Liver (tissue), 9 donors: ENCODE results near the gene INSYN1. TPM values are rescaled to one million over a fixed set of nuclear protein-coding genes. Genes with fewer than 3 reads are reported as not detected.

Source experiments
- DNase-seq: peaks from one replicate; pipeline ENCODE4 v3.0.0-alpha.2; 2017; ENCODE audit warnings: low spot score
- H3K27ac ChIP-seq, 2 donors: one replicate each; pipeline ENCODE4 v1.7.0; 2013; ENCODE audit warnings: inconsistent platforms in 2 of 2, low read length in 2 of 2, control low read depth in 1 of 2, low read depth in 1 of 2, mild to moderate bottlenecking in 1 of 2
- H3K27me3 ChIP-seq, 4 donors: one replicate each; pipeline versions ENCODE4 v1.6.1 to v1.7.0; 2013; ENCODE audit warnings: low read length in 3 of 4, inconsistent platforms in 1 of 4, mild to moderate bottlenecking in 1 of 4, moderate library complexity in 1 of 4; ENCODE audit not compliant: control insufficient read depth in 4 of 4, insufficient read depth in 4 of 4
- H3K36me3 ChIP-seq, 4 donors: one replicate each; pipeline versions ENCODE4 v1.6.1 to v1.7.0; 2013; ENCODE audit warnings: low read length in 3 of 4, mild to moderate bottlenecking in 3 of 4, low read depth in 1 of 4, moderate library complexity in 1 of 4; ENCODE audit not compliant: control insufficient read depth in 4 of 4, insufficient read depth in 3 of 4
- H3K4me1 ChIP-seq, 4 donors: one replicate each; pipeline versions ENCODE4 v1.6.1 to v1.7.0; 2013; ENCODE audit warnings: low read length in 3 of 4, mild to moderate bottlenecking in 3 of 4, moderate library complexity in 1 of 4; ENCODE audit not compliant: control insufficient read depth in 4 of 4, insufficient read depth in 4 of 4
- H3K4me3 ChIP-seq, 3 donors: one replicate each; pipeline versions ENCODE4 v1.6.1 to v1.7.0; 2013; ENCODE audit warnings: low read length in 3 of 3, control low read depth in 1 of 3, low read depth in 1 of 3, mild to moderate bottlenecking in 1 of 3
- H3K9ac ChIP-seq, 2 donors: one replicate each; pipeline ENCODE4 v1.7.0; 2013; ENCODE audit warnings: low read length in 2 of 2, mild to moderate bottlenecking in 2 of 2, moderate library complexity in 2 of 2, control low read depth in 1 of 2, low read depth in 1 of 2
- H3K9me3 ChIP-seq, 4 donors: one replicate each; pipeline versions ENCODE4 v1.6.1 to v1.7.0; 2013; ENCODE audit warnings: low read length in 3 of 4; ENCODE audit not compliant: control insufficient read depth in 4 of 4
- ATF3 ChIP-seq: IDR thresholded peaks from 2 replicates; pipeline ENCODE4 v1.6.1; 2016; ENCODE audit warnings: antibody characterized with exemption
- EGR1 ChIP-seq, 2 donors: IDR thresholded peaks; 2 replicates each; pipeline ENCODE4 v1.6.1; 2016 to 2018; ENCODE audit warnings: antibody characterized with exemption in 2 of 2, low read depth in 2 of 2
- FOXA1 ChIP-seq: IDR thresholded peaks from 2 replicates; pipeline ENCODE4 v1.6.1; 2016; ENCODE audit warnings: antibody characterized with exemption
- FOXA2 ChIP-seq: IDR thresholded peaks from 2 replicates; pipeline ENCODE4 v1.6.1; 2016; ENCODE audit warnings: antibody characterized with exemption
- GABPA ChIP-seq, 2 donors: IDR thresholded peaks in 1 of 2; conservative IDR thresholded peaks in 1 of 2; 2 replicates each; pipeline ENCODE4 v1.6.1; 2016; ENCODE audit warnings: antibody characterized with exemption in 2 of 2, mild to moderate bottlenecking in 1 of 2, moderate library complexity in 1 of 2
- HNF4A ChIP-seq, 2 donors: conservative IDR thresholded peaks; 2 replicates each; pipeline ENCODE4 v1.6.1; 2016; ENCODE audit warnings: antibody characterized with exemption in 2 of 2, mild to moderate bottlenecking in 2 of 2
- HNF4G ChIP-seq: IDR thresholded peaks from 2 replicates; pipeline ENCODE4 v1.6.1; 2016; ENCODE audit warnings: antibody characterized with exemption
- JUND ChIP-seq, 2 donors: IDR thresholded peaks; 2 replicates each; pipeline ENCODE4 v1.6.1; 2016; ENCODE audit warnings: antibody characterized with exemption in 2 of 2
- NR2F2 ChIP-seq: IDR thresholded peaks from 2 replicates; pipeline ENCODE4 v1.6.1; 2016; ENCODE audit warnings: antibody characterized with exemption
- RAD21 ChIP-seq, 2 donors: IDR thresholded peaks; 2 replicates each; pipeline ENCODE4 v1.6.1; 2016; ENCODE audit warnings: antibody characterized with exemption in 2 of 2, mild to moderate bottlenecking in 2 of 2
- RXRA ChIP-seq, 2 donors: IDR thresholded peaks; 2 replicates each; pipeline ENCODE4 v1.6.1; 2017 to 2018; ENCODE audit warnings: antibody characterized with exemption in 2 of 2, mild to moderate bottlenecking in 1 of 2
- SP1 ChIP-seq: IDR thresholded peaks from 2 replicates; pipeline ENCODE4 v1.6.1; 2018; ENCODE audit warnings: antibody characterized with exemption, mild to moderate bottlenecking
- TAF1 ChIP-seq: conservative IDR thresholded peaks from 2 replicates; pipeline ENCODE4 v1.6.1; 2016; ENCODE audit warnings: antibody characterized with exemption, mild to moderate bottlenecking
- YY1 ChIP-seq: IDR thresholded peaks from 2 replicates; pipeline ENCODE4 v1.6.1; 2016; ENCODE audit warnings: antibody characterized with exemption, mild to moderate bottlenecking
- WGBS: extraction: QIAGEN DNeasy Blood & Tissue Kit; methylation state at CpG from one replicate; pipeline ENCODE4 v1.1.7; 2013; 5-methylcytosine and 5-hydroxymethylcytosine counted together
- polyA plus RNA-seq, 2 donors: library from polyadenylated mRNA; stranded (reverse) in 1 of 2; unstranded in 1 of 2; fragments of 200-250 nt in 1 of 2; fragments of >200 nt in 1 of 2; fragmentation: Nextera tagmentation in 1 of 2; extraction: Ambion mirVana in 1 of 2; gene quantifications; one replicate each; pipeline versions ENCODE4 v1.2.1 to v1.2.3, GENCODE V29; 2013 to 2015
- total RNA-seq, 2 donors: library from RNA; depleted of rRNA; stranded (reverse); fragments of >200 nt; gene quantifications; one replicate each; pipeline ENCODE4 v1.2.3, GENCODE V29; 2014
- TF ChIP-seq, protein P1 (sequence below): IDR thresholded peaks from 2 replicates; pipeline ENCODE4 v1.6.1; 2016; ENCODE audit warnings: antibody characterized with exemption, mild to moderate bottlenecking
- TF ChIP-seq, protein P2 (sequence below): fragments of 150-350 bp; IDR thresholded peaks from 2 replicates; pipeline ENCODE4 v1.5.1; 2017; ENCODE audit warnings: improper control_type of control experiment, low read depth, low read length; ENCODE audit not compliant: missing input control
- TF ChIP-seq, protein P3 (sequence below): IDR thresholded peaks from 2 replicates; pipeline ENCODE4 v1.6.1; 2016; ENCODE audit warnings: antibody characterized with exemption
- TF ChIP-seq, protein P4 (sequence below): IDR thresholded peaks from 2 replicates; pipeline ENCODE4 v1.6.1; 2016; ENCODE audit warnings: antibody characterized with exemption
- donor health status: healthy.
- donor health status: healthy.
- donor health status: healthy.
- donor health status: healthy.
- donor health status: healthy.

Gene INSYN1
- total and polyA plus RNA-seq, 4 donors, result 0.16 to 0.37 (median 0.25) TPM; not detected in 1

DNA sequence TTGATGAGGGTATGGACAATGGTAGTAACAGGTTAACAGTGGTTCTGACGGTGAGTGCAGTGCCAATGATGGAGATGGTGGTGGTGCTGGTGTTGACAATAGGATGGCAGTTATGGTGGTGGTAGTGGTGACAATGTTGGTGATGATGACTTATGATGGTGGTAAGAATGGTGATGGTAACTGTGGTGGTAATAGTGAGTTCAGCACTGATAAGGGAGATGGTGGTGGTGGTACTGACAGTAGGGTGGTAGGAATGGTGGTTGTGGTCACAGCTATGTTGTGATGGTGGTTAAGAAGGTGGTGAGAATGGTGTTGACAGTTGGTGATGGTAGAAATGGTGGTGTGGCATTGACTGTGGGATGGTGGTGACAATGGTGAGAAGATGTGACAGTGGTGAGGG is 13.4 kb upstream of the INSYN1 start:
- Histone ChIP-seq H3K4me3 (no peak overlapping the region), H3K36me3 (no peaks in the 10 kb centered on the region), H3K27ac (no peak overlapping the region), H3K9ac (no peak overlapping the region), H3K4me1 (no peaks in the 10 kb centered on the region), H3K27me3 (peaks cover 0 to 3% (median 0%) of the 10 kb centered on the region in 4 donors), H3K9me3 (no peaks in the 10 kb centered on the region)
- no peak for TF ChIP-seq TAF1
- DNase-seq, result no peak
- 84% methylated on average over 1 of the region's 1 CpG for WGBS

GRCh38 chr15:73765778-73766177 is 12.6 kb upstream of the INSYN1 start:
- no peaks in the 10 kb centered on the region for H3K9me3 ChIP-seq
- no peak overlapping the region for H3K9ac ChIP-seq
- H3K27ac ChIP-seq, result no peak overlapping the region

More at GRCh38 chr15:73765778-73766177, 12.6 kb upstream of the INSYN1 start:
- no peaks in the 10 kb centered on the region for H3K4me1 ChIP-seq
- H3K36me3 ChIP-seq, result no peaks in the 10 kb centered on the region
- 87% methylated on average over 1 of the region's 1 CpG for WGBS
- DNase-seq, result no peak
- TF ChIP-seq TAF1 (no peak), HNF4A (conservative IDR thresholded peaks at IDR 0.05) (no peak), HNF4G (no peak), JUND (IDR thresholded peaks at IDR 0.05) (no peak), SP1 (no peak), ATF3 (no peak), EGR1 (IDR thresholded peaks at IDR 0.05; ENCODE audit: low read depth in 2 of 2) (no peak), RXRA (IDR thresholded peaks at IDR 0.05) (no peak), YY1 (no peak), FOXA1 (no peak), RAD21 (IDR thresholded peaks at IDR 0.05) (no peak), FOXA2 (no peak), NR2F2 (no peak), GABPA (IDR thresholded peaks at IDR 0.05 in 1 of 2, conservative IDR thresholded peaks at IDR 0.05 in 1 of 2) (no peak)
- TF ChIP-seq, protein P1, sequence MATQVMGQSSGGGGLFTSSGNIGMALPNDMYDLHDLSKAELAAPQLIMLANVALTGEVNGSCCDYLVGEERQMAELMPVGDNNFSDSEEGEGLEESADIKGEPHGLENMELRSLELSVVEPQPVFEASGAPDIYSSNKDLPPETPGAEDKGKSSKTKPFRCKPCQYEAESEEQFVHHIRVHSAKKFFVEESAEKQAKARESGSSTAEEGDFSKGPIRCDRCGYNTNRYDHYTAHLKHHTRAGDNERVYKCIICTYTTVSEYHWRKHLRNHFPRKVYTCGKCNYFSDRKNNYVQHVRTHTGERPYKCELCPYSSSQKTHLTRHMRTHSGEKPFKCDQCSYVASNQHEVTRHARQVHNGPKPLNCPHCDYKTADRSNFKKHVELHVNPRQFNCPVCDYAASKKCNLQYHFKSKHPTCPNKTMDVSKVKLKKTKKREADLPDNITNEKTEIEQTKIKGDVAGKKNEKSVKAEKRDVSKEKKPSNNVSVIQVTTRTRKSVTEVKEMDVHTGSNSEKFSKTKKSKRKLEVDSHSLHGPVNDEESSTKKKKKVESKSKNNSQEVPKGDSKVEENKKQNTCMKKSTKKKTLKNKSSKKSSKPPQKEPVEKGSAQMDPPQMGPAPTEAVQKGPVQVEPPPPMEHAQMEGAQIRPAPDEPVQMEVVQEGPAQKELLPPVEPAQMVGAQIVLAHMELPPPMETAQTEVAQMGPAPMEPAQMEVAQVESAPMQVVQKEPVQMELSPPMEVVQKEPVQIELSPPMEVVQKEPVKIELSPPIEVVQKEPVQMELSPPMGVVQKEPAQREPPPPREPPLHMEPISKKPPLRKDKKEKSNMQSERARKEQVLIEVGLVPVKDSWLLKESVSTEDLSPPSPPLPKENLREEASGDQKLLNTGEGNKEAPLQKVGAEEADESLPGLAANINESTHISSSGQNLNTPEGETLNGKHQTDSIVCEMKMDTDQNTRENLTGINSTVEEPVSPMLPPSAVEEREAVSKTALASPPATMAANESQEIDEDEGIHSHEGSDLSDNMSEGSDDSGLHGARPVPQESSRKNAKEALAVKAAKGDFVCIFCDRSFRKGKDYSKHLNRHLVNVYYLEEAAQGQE, result no peak
- TF ChIP-seq, protein P2, sequence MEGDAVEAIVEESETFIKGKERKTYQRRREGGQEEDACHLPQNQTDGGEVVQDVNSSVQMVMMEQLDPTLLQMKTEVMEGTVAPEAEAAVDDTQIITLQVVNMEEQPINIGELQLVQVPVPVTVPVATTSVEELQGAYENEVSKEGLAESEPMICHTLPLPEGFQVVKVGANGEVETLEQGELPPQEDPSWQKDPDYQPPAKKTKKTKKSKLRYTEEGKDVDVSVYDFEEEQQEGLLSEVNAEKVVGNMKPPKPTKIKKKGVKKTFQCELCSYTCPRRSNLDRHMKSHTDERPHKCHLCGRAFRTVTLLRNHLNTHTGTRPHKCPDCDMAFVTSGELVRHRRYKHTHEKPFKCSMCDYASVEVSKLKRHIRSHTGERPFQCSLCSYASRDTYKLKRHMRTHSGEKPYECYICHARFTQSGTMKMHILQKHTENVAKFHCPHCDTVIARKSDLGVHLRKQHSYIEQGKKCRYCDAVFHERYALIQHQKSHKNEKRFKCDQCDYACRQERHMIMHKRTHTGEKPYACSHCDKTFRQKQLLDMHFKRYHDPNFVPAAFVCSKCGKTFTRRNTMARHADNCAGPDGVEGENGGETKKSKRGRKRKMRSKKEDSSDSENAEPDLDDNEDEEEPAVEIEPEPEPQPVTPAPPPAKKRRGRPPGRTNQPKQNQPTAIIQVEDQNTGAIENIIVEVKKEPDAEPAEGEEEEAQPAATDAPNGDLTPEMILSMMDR, result no peak
- TF ChIP-seq, protein P3, sequence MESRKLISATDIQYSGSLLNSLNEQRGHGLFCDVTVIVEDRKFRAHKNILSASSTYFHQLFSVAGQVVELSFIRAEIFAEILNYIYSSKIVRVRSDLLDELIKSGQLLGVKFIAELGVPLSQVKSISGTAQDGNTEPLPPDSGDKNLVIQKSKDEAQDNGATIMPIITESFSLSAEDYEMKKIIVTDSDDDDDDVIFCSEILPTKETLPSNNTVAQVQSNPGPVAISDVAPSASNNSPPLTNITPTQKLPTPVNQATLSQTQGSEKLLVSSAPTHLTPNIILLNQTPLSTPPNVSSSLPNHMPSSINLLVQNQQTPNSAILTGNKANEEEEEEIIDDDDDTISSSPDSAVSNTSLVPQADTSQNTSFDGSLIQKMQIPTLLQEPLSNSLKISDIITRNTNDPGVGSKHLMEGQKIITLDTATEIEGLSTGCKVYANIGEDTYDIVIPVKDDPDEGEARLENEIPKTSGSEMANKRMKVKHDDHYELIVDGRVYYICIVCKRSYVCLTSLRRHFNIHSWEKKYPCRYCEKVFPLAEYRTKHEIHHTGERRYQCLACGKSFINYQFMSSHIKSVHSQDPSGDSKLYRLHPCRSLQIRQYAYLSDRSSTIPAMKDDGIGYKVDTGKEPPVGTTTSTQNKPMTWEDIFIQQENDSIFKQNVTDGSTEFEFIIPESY, result no peak
- TF ChIP-seq, protein P4, sequence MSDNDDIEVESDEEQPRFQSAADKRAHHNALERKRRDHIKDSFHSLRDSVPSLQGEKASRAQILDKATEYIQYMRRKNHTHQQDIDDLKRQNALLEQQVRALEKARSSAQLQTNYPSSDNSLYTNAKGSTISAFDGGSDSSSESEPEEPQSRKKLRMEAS, result no peak
- H3K27me3 ChIP-seq, result peaks cover 0 to 5% (median 0%) of the 10 kb centered on the region in 4 donors
- H3K4me3 ChIP-seq, result no peak overlapping the region
